ENCODE results near the gene ZFHX3. TPM values are rescaled to one million over a fixed set of nuclear protein-coding genes. Genes with fewer than 3 reads are reported as not detected.

ZFHX3 gene
- total RNA-seq, 1 donor from 2014 or later, result 8.9 TPM

GRCh38 chr16:73042807-73043206 lies 5.1 kb downstream of the ZFHX3 start:
- DNase-seq (ENCODE audit: low spot score), result no peak

GRCh38 chr16:73041676-73042075 lies 6.3 kb downstream of the ZFHX3 start:
- ATAC-seq (no peak), DNase-seq (ENCODE audit: low spot score) (no peak)

More at GRCh38 chr16:73042807-73043206, 5.1 kb downstream of the ZFHX3 start:
- no peak for ATAC-seq

- DNase-seq (ENCODE audit: low spot score) (no peak), ATAC-seq (no peak)
Measured at GRCh38 chr16:73040735-73041402, 7.1 kb downstream of the ZFHX3 start.

- ATAC-seq (no peak), DNase-seq (ENCODE audit: low spot score) (no peak)
Measured at GRCh38 chr16:73040136-73040535, 7.8 kb downstream of the ZFHX3 start.

GRCh38 chr16:73037845-73038570 lies 9.9 kb downstream of the ZFHX3 start:
- ATAC-seq, result no peak
- DNase-seq (ENCODE audit: low spot score), result no peak

- DNase-seq (ENCODE audit: low spot score) (no peak), ATAC-seq (no peak)
Measured at GRCh38 chr16:73037331-73037745, 10.6 kb downstream of the ZFHX3 start.

GRCh38 chr16:73036074-73036826 lies 11.7 kb downstream of the ZFHX3 start:
- DNase-seq (ENCODE audit: low spot score) (no peak), ATAC-seq (no peak)

- ATAC-seq, result no peak
- DNase-seq (ENCODE audit: low spot score), result no peak
Measured at GRCh38 chr16:73034374-73034773, 13.6 kb downstream of the ZFHX3 start.

- DNase-seq (ENCODE audit: low spot score) (no peak), ATAC-seq (no peak)
Measured at GRCh38 chr16:73033271-73033998, 14.5 kb downstream of the ZFHX3 start.

GRCh38 chr16:73032541-73033270 lies 15.2 kb downstream of the ZFHX3 start:
- ATAC-seq, result peak; percentile 10
- no peak for DNase-seq (ENCODE audit: low spot score)

GRCh38 chr16:73031984-73032383 lies 15.9 kb downstream of the ZFHX3 start:
- DNase-seq (ENCODE audit: low spot score) (no peak), ATAC-seq (no peak)

- ATAC-seq, result no peak
- no peak for DNase-seq (ENCODE audit: low spot score)
Measured at GRCh38 chr16:73031155-73031866, 16.6 kb downstream of the ZFHX3 start.

GRCh38 chr16:73028721-73029361 lies 19.1 kb downstream of the ZFHX3 start:
- DNase-seq (ENCODE audit: low spot score), result no peak
- no peak for ATAC-seq

GRCh38 chr16:73028263-73028662 lies 19.7 kb downstream of the ZFHX3 start:
- ATAC-seq, result no peak
- no peak for DNase-seq (ENCODE audit: low spot score)

GRCh38 chr16:73027685-73028111 lies 20.2 kb downstream of the ZFHX3 start:
- no peak for DNase-seq (ENCODE audit: low spot score)
- ATAC-seq, result peak; percentile 83

- DNase-seq (ENCODE audit: low spot score) (no peak), ATAC-seq (no peak)
Measured at GRCh38 chr16:73026754-73027684, 20.9 kb downstream of the ZFHX3 start.

- no peak for ATAC-seq
- DNase-seq (ENCODE audit: low spot score), result no peak
Measured at GRCh38 chr16:73025856-73026210, 22.1 kb downstream of the ZFHX3 start.

GRCh38 chr16:73025151-73025855 lies 22.6 kb downstream of the ZFHX3 start:
- DNase-seq (ENCODE audit: low spot score), result no peak
- peak; percentile 6 for ATAC-seq

Measured in left lobe of liver (tissue), 2 donors.